Mesendoderm (in vitro differentiated cells): ENCODE measurements around the gene MRAP.

ENCODE experiments used
- DNase-seq: peaks from one replicate; pipeline ENCODE4 v3.0.0; 2013
- H2AK5ac ChIP-seq: 2 replicates; pipeline ENCODE4 v1.6.1; 2013; ENCODE audit warnings: low read length, inconsistent platforms
- H2BK120ac ChIP-seq: 2 replicates; pipeline ENCODE4 v1.6.1; 2013; ENCODE audit warnings: low read depth, mild to moderate bottlenecking, low read length, moderate library complexity, mixed read lengths
- H2BK15ac ChIP-seq: replicated peaks from 2 replicates; pipeline ENCODE4 v1.6.1; 2013; ENCODE audit warnings: low read depth, mild to moderate bottlenecking, moderate library complexity
- H2BK5ac ChIP-seq: 2 replicates; pipeline ENCODE4 v1.6.1; 2013; ENCODE audit warnings: low read length, inconsistent platforms
- H3K18ac ChIP-seq: 2 replicates; pipeline ENCODE4 v1.6.1; 2013; ENCODE audit warnings: mild to moderate bottlenecking, low read length, mixed read lengths
- H3K23ac ChIP-seq: one replicate; pipeline ENCODE4 v1.6.1; 2013; ENCODE audit warnings: low read length
- H3K27ac ChIP-seq: 2 replicates; pipeline ENCODE4 v1.5.1; 2013; ENCODE audit warnings: low read depth, mild to moderate bottlenecking, inconsistent platforms, low read length, moderate library complexity
- H3K27me3 ChIP-seq: 2 replicates; pipeline ENCODE4 v1.6.1; 2013; ENCODE audit warnings: low read length, control low read depth, mild to moderate bottlenecking, inconsistent platforms; ENCODE audit not compliant: insufficient read depth, poor library complexity
- H3K36me3 ChIP-seq: 2 replicates; pipeline ENCODE4 v1.6.1; 2013; ENCODE audit warnings: low read length, inconsistent platforms; ENCODE audit not compliant: control insufficient read depth, insufficient read depth
- H3K4ac ChIP-seq: one replicate; pipeline ENCODE4 v1.6.1; 2013; ENCODE audit warnings: low read depth, mild to moderate bottlenecking, low read length, moderate library complexity
- H3K4me1 ChIP-seq: 2 replicates; pipeline ENCODE4 v1.6.1; 2013; ENCODE audit warnings: low read depth, low read length, inconsistent platforms; ENCODE audit not compliant: control insufficient read depth
- H3K4me2 ChIP-seq: 2 replicates; pipeline ENCODE4 v1.6.1; 2013; ENCODE audit warnings: low read length
- H3K4me3 ChIP-seq: 2 replicates; pipeline ENCODE4 v1.5.1; 2013; ENCODE audit warnings: mild to moderate bottlenecking, low read length
- H3K56ac ChIP-seq: one replicate; pipeline ENCODE4 v1.6.1; 2013; ENCODE audit warnings: low read length
- H3K79me1 ChIP-seq: 2 replicates; pipeline ENCODE4 v1.6.1; 2013; ENCODE audit warnings: low read length, inconsistent platforms
- H3K79me2 ChIP-seq: 2 replicates; pipeline ENCODE4 v1.6.1; 2013; ENCODE audit warnings: mild to moderate bottlenecking, low read length; ENCODE audit not compliant: control insufficient read depth, insufficient read depth
- H3K9ac ChIP-seq: 2 replicates; pipeline ENCODE4 v1.6.1; 2013; ENCODE audit warnings: low read length, inconsistent platforms
- H4K5ac ChIP-seq: one replicate; pipeline ENCODE4 v1.6.1; 2013; ENCODE audit warnings: low read length
- H4K8ac ChIP-seq: one replicate; pipeline ENCODE4 v1.6.1; 2013; ENCODE audit warnings: low read depth, mild to moderate bottlenecking, control low read depth, low read length, moderate library complexity
- WGBS: extraction: QIAGEN DNeasy Blood & Tissue Kit; methylation state at CpG from one replicate; pipeline ENCODE4 v1.1.7; 2013; ENCODE audit warnings: low lambda C conversion rate, missing lambda C conversion rate; ENCODE audit not compliant: insufficient coverage; ENCODE audit errors: extremely low coverage; 5-methylcytosine and 5-hydroxymethylcytosine counted together

MRAP gene

GRCh38 chr21:32311621-32312020 is 13.0 kb downstream of the MRAP start:
- no peak overlapping the region for H2BK5ac ChIP-seq
- H3K9ac ChIP-seq: no peak overlapping the region
- H3K27me3 ChIP-seq: no peaks in the 10 kb centered on the region
- no peak overlapping the region for H2BK120ac ChIP-seq
- H3K4ac ChIP-seq: no peak overlapping the region
- peaks cover 9% of the 10 kb centered on the region for H3K36me3 ChIP-seq
- H3K27ac ChIP-seq: no peak overlapping the region
- H3K56ac ChIP-seq: no peak overlapping the region
- no CpG with 5 or more reads among the region's 9 CpGs for WGBS
- H3K4me2 ChIP-seq: no peak overlapping the region
- no peak overlapping the region for H3K18ac ChIP-seq
- H2BK15ac ChIP-seq: no peak overlapping the region
- H4K5ac ChIP-seq: no peak overlapping the region
- H3K23ac ChIP-seq: no peak overlapping the region
- H3K4me1 ChIP-seq: no peaks in the 10 kb centered on the region
- no peak overlapping the region for H2AK5ac ChIP-seq
- H3K4me3 ChIP-seq: no peak overlapping the region
- no peaks in the 10 kb centered on the region for H3K79me1 ChIP-seq
- no peak for DNase-seq
- H4K8ac ChIP-seq: no peak overlapping the region
- H3K79me2 ChIP-seq: no peaks in the 10 kb centered on the region

DNA sequence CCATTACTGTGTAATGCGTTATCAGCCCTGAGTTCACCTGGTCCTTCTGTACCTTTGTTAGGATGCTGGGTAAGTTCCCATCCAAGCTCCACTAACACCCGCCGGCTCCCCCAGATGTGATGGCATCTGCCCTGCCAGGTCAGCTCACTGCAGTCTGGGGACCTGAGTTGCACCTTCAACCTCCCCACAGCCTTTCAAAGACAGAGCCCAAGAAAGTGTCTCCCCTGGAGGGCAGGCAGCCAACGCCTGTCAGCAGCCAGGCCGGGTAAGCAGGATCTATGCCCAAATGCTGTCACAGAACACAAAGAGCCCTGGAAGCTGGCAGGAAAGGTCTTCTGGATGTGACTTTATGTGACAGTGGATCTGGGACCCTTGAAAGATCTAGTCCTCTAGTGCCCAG is 13.7 kb downstream of the MRAP start:
- Histone ChIP-seq H2BK5ac (no peak overlapping the region), H2AK5ac (no peak overlapping the region), H3K27me3 (no peaks in the 10 kb centered on the region), H3K4me3 (no peak overlapping the region), H3K4ac (no peak overlapping the region), H3K4me1 (no peaks in the 10 kb centered on the region), H3K9ac (no peak overlapping the region), H3K4me2 (no peak overlapping the region), H3K18ac (no peak overlapping the region), H3K79me1 (no peaks in the 10 kb centered on the region), H2BK15ac (no peak overlapping the region), H2BK120ac (no peak overlapping the region), H3K79me2 (no peaks in the 10 kb centered on the region), H3K56ac (no peak overlapping the region), H3K27ac (no peak overlapping the region), H3K23ac (no peak overlapping the region), H4K8ac (no peak overlapping the region), H4K5ac (no peak overlapping the region), H3K36me3 (peaks cover 12% of the 10 kb centered on the region)
- DNase-seq: no peak
- no CpG with 5 or more reads among the region's 5 CpGs for WGBS

DNA sequence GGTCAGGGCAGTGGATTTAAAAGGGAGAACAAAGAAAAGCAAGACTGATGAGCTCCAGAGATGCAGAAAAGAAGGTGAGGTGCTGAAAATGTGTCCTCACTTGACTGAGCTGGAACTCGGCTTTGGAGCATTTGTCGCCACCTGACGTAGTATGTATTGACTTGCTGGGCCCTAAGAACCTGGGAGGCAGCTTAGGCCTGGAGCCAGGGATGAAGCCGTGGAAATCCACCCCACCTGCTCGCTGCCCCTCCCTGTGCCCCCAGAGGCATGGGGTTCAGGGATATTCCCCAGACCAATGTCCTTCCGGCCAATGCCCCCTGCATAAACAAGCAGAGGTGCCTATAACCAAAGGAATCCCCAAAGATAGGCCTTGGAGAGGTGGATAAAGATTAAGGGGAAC is 14.3 kb downstream of the MRAP start:
- Histone ChIP-seq H2AK5ac (no peak overlapping the region), H3K4me3 (no peak overlapping the region), H3K4ac (no peak overlapping the region), H3K23ac (no peak overlapping the region), H3K27ac (no peak overlapping the region), H2BK15ac (no peak overlapping the region), H3K18ac (no peak overlapping the region), H3K56ac (no peak overlapping the region), H4K8ac (no peak overlapping the region), H3K4me1 (no peaks in the 10 kb centered on the region), H3K36me3 (peaks cover 14% of the 10 kb centered on the region), H3K79me2 (no peaks in the 10 kb centered on the region), H3K27me3 (no peaks in the 10 kb centered on the region), H4K5ac (no peak overlapping the region), H3K9ac (no peak overlapping the region), H2BK120ac (no peak overlapping the region), H3K4me2 (no peak overlapping the region), H2BK5ac (no peak overlapping the region), H3K79me1 (no peaks in the 10 kb centered on the region)
- no peak for DNase-seq
- no CpG with 5 or more reads among the region's 6 CpGs for WGBS

DNA sequence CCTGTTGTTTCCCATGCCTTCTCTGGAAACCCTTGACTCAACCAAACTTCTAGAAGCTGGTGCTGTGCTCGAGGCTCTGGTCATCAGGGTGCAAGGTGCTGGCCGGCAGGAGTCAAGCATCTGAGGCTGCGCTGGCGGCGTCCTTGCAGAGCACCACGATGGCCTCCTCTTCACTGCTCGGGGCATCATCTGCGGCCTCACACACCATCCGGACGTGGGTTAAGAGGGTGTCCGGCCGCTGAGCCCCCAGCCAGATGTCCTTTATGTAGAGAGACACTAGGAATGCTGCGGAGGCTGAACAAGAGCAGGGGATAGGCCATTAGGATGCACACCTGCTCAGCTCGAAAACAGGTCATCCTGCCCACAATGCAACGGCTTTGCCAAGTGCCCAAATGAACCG is 16.2 kb downstream of the MRAP start:
- WGBS: no CpG with 5 or more reads among the region's 16 CpGs
- peaks cover 21% of the 10 kb centered on the region for H3K36me3 ChIP-seq

GRCh38 chr21:32315511-32316281 is 17.0 kb downstream of the MRAP start:
- no CpG with 5 or more reads among the region's 14 CpGs for WGBS
- H3K36me3 ChIP-seq: peaks cover 25% of the 10 kb centered on the region
- no peak overlapping the region for H3K18ac ChIP-seq

More for the DNA sequence above, 16.2 kb downstream of the MRAP start:
- H3K4me2 ChIP-seq: no peak overlapping the region
- H4K8ac ChIP-seq: no peak overlapping the region
- no peak overlapping the region for H3K4me3 ChIP-seq
- no peak overlapping the region for H3K23ac ChIP-seq
- no peaks in the 10 kb centered on the region for H3K79me1 ChIP-seq
- no peak overlapping the region for H2AK5ac ChIP-seq
- H4K5ac ChIP-seq: no peak overlapping the region
- H3K9ac ChIP-seq: no peak overlapping the region
- H3K27ac ChIP-seq: no peak overlapping the region
- no peak overlapping the region for H2BK120ac ChIP-seq
- no peaks in the 10 kb centered on the region for H3K4me1 ChIP-seq
- no peak overlapping the region for H3K56ac ChIP-seq
- H2BK15ac ChIP-seq: no peak overlapping the region
- H3K4ac ChIP-seq: no peak overlapping the region
- H2BK5ac ChIP-seq: no peak overlapping the region
- no peak overlapping the region for H3K18ac ChIP-seq
- no peaks in the 10 kb centered on the region for H3K27me3 ChIP-seq
- DNase-seq: no peak
- H3K79me2 ChIP-seq: no peaks in the 10 kb centered on the region

More at GRCh38 chr21:32315511-32316281, 17.0 kb downstream of the MRAP start:
- H3K4ac ChIP-seq: no peak overlapping the region
- H3K9ac ChIP-seq: no peak overlapping the region
- H4K5ac ChIP-seq: no peak overlapping the region
- H4K8ac ChIP-seq: no peak overlapping the region
- H3K4me3 ChIP-seq: no peak overlapping the region
- H2AK5ac ChIP-seq: no peak overlapping the region
- H2BK5ac ChIP-seq: no peak overlapping the region
- H3K27me3 ChIP-seq: no peaks in the 10 kb centered on the region
- no peak overlapping the region for H3K56ac ChIP-seq
- no peak overlapping the region for H2BK15ac ChIP-seq
- no peak overlapping the region for H2BK120ac ChIP-seq
- no peak for DNase-seq
- H3K23ac ChIP-seq: no peak overlapping the region
- no peaks in the 10 kb centered on the region for H3K79me2 ChIP-seq
- no peaks in the 10 kb centered on the region for H3K79me1 ChIP-seq
- no peaks in the 10 kb centered on the region for H3K4me1 ChIP-seq
- H3K27ac ChIP-seq: no peak overlapping the region
- H3K4me2 ChIP-seq: no peak overlapping the region
